ENCODE data around the gene TMC2.

DNA sequence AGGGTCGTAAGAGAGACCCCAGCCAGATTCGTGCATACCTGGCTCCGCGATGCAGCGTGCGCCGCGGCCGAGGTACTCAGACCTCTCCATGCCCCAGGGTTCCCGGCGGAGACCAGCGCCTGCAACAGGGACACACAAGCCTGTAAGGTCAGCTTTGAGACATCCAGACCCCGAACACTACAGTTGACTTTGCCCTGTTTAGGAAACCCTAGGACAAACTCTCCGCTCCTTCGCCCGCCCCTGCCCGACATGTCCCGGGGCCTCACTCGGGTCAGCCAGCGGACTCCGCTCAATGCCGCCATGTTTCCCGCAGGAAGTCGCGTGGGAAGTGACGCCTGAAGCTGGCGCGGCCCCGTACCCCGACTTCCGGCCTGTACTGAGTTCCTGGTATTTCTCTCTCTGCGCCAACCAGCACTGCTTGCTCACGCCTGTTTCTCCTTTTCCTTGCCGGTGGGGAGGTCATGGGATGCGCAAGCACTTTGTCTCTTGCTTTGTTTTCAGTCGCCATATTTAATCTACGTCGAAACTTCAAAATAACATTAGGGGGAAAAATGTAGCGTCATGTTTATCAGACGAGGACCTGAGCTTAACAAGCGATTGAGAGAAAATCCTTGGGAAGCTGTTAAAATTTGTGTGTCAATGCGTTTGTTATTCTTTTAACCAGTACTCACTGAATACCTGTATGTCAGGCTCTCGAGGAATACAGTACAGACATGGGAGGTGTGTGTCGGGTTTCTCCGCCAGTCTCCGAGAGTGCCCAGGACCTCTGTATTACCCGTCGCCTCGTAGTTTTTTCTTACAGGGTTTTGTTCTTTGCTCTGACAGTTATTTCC lies 127.7 kb downstream of the TMC2 start, which contains the start of gene IDH3B:
- TF ChIP-seq CTBP1 (IDR thresholded peaks at IDR 0.05; ENCODE audit: borderline replicate concordance) (no peak), BHLHE40 (IDR thresholded peaks at IDR 0.05; ENCODE audit: borderline replicate concordance) (no peak), SP1 (IDR thresholded peaks at IDR 0.05) (no peak), TARDBP (IDR thresholded peaks at IDR 0.05) (no peak)
- TF ChIP-seq, protein P1, sequence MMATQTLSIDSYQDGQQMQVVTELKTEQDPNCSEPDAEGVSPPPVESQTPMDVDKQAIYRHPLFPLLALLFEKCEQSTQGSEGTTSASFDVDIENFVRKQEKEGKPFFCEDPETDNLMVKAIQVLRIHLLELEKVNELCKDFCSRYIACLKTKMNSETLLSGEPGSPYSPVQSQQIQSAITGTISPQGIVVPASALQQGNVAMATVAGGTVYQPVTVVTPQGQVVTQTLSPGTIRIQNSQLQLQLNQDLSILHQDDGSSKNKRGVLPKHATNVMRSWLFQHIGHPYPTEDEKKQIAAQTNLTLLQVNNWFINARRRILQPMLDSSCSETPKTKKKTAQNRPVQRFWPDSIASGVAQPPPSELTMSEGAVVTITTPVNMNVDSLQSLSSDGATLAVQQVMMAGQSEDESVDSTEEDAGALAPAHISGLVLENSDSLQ (IDR thresholded peaks at IDR 0.05), result no peak

Data from HEK293T (cell line).